ENCODE results near the gene IRF1. TPM values are rescaled to one million over a fixed set of nuclear protein-coding genes. Genes with fewer than 3 reads are reported as not detected.

Gene IRF1
- total and polyA plus RNA-seq, 8 donors: 15.1 to 93.3 (median 19.5) TPM

GRCh38 chr5:132457371-132458225, 33.0 kb downstream of the IRF1 start:
- no peaks in the 10 kb centered on the region for H3K9me3 ChIP-seq
- peak in 2 of 4 donors; percentile 49 to 82 for DNase-seq
- peaks cover 43 to 93% of the 10 kb centered on the region in 2 donors for H3K4me1 ChIP-seq
- intact Hi-C loops (cut with DNase I): no loop called here
- H3K27ac ChIP-seq: peak overlapping the region; percentile 88 to 98
- peak; percentile 65 for ATAC-seq
- H3K27me3 ChIP-seq: no peaks in the 10 kb centered on the region
- H3K4me3 ChIP-seq: no peak overlapping the region
- no peak for TF ChIP-seq CTCF (IDR thresholded peaks at IDR 0.05)
- H3K36me3 ChIP-seq: peaks cover 0 to 7% of the 10 kb centered on the region in 2 donors

GRCh38 chr5:132456987-132457361, 33.6 kb downstream of the IRF1 start:
- peaks cover 0 to 8% of the 10 kb centered on the region in 2 donors for H3K36me3 ChIP-seq
- TF ChIP-seq CTCF (IDR thresholded peaks at IDR 0.05): no peak
- DNase-seq (peak in 1 of 4 donors; percentile 71), ATAC-seq (no peak)
- peaks cover 43 to 96% of the 10 kb centered on the region in 2 donors for H3K4me1 ChIP-seq
- H3K27me3 ChIP-seq: no peaks in the 10 kb centered on the region
- H3K9me3 ChIP-seq: no peaks in the 10 kb centered on the region
- intact Hi-C loops (cut with DNase I): no loop called here
- H3K27ac ChIP-seq: peak overlapping the region; percentile 88 to 98
- no peak overlapping the region for H3K4me3 ChIP-seq

- peak in 2 of 4 donors; percentile 82 to 87 for DNase-seq
- no peaks in the 10 kb centered on the region for H3K9me3 ChIP-seq
Observed at GRCh38 chr5:132456296-132456986, 34.1 kb downstream of the IRF1 start.

GRCh38 chr5:132455614-132456115, 34.9 kb downstream of the IRF1 start:
- peaks cover 43 to 94% of the 10 kb centered on the region in 2 donors for H3K4me1 ChIP-seq
- H3K36me3 ChIP-seq: peaks cover 0 to 17% of the 10 kb centered on the region in 2 donors
- no peak overlapping the region for H3K4me3 ChIP-seq
- no peak for TF ChIP-seq CTCF (IDR thresholded peaks at IDR 0.05)
- ATAC-seq (no peak), DNase-seq (no peak)
- peak overlapping the region; percentile 88 to 98 for H3K27ac ChIP-seq
- no peaks in the 10 kb centered on the region for H3K9me3 ChIP-seq
- intact Hi-C loops (cut with DNase I): no loop called here
- H3K27me3 ChIP-seq: no peaks in the 10 kb centered on the region

More at GRCh38 chr5:132456296-132456986, 34.1 kb downstream of the IRF1 start:
- H3K36me3 ChIP-seq: peaks cover 0 to 13% of the 10 kb centered on the region in 2 donors
- no peak for TF ChIP-seq CTCF (IDR thresholded peaks at IDR 0.05)
- peaks cover 43 to 95% of the 10 kb centered on the region in 2 donors for H3K4me1 ChIP-seq
- intact Hi-C loops (cut with DNase I): no loop called here
- H3K27ac ChIP-seq: peak overlapping the region; percentile 88 to 98
- H3K4me3 ChIP-seq: no peak overlapping the region
- H3K27me3 ChIP-seq: no peaks in the 10 kb centered on the region
- peak; percentile 57 for ATAC-seq

DNA sequence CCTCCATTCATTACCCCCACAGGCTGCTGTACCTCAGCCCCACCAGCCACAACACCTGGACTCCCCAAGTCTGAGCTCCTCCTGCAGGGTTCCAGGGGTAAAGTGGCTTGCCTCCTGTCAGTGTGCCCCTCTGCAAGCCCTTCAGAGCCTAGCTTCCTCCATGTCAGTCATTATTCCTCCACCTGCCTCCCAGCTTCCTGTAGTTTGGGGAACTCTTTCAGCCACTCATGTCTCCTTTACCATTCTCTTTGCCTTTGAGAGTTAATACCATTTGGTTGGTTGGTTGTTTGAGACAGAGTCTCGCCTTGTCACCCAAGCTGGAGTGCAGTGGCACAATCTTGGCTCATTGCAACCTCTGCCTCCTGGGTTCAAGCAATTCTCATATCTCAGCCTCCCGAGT, 36.2 kb downstream of the IRF1 start:
- H3K27ac ChIP-seq: peak overlapping the region in 1 of 2 donors; percentile 98
- H3K9me3 ChIP-seq: no peaks in the 10 kb centered on the region
- intact Hi-C loops (cut with DNase I): no loop called here

More for the DNA sequence above, 36.2 kb downstream of the IRF1 start:
- TF ChIP-seq CTCF (IDR thresholded peaks at IDR 0.05): no peak
- peaks cover 0 to 28% of the 10 kb centered on the region in 2 donors for H3K36me3 ChIP-seq
- ATAC-seq (no peak), DNase-seq (no peak)
- peaks cover 36 to 82% of the 10 kb centered on the region in 2 donors for H3K4me1 ChIP-seq
- no peaks in the 10 kb centered on the region for H3K27me3 ChIP-seq
- no peak overlapping the region for H3K4me3 ChIP-seq
